CD4-positive, CD25-positive, alpha-beta regulatory T cell (primary cell): ENCODE results near the gene COX18. TPM values are rescaled to one million over a fixed set of nuclear protein-coding genes. Genes with fewer than 3 reads are reported as not detected.

Source experiments
- ATAC-seq, 2 donors: fragments of 150-1000 bp; cut with Tn5 transposase; one replicate each; pipeline ENCODE4 v1.10.0; 2021; ENCODE audit warnings: low read depth in 2 of 2, moderate number of reproducible peaks in 2 of 2, moderate library complexity in 1 of 2
- DNase-seq, 3 donors: peaks; one replicate each; pipeline versions ENCODE4 v3.0.0 to v3.0.0-alpha.2; 2012 to 2022; ENCODE audit warnings: mixed read lengths in 1 of 3
- H3K27ac ChIP-seq: one replicate; pipeline ENCODE4 v1.7.0; 2013; ENCODE audit warnings: mild to moderate bottlenecking, low read length; ENCODE audit not compliant: insufficient read depth, poor library complexity, severe bottlenecking
- H3K27me3 ChIP-seq: one replicate; pipeline ENCODE4 v1.7.0; 2013; ENCODE audit warnings: low read length; ENCODE audit not compliant: control insufficient read depth, insufficient read depth
- H3K36me3 ChIP-seq: one replicate; pipeline ENCODE4 v1.7.0; 2013; ENCODE audit warnings: mild to moderate bottlenecking, low read length, moderate library complexity; ENCODE audit not compliant: control insufficient read depth, insufficient read depth
- H3K4me1 ChIP-seq: 2 replicates; pipeline ENCODE4 v1.7.0; 2013; ENCODE audit warnings: mild to moderate bottlenecking, low read length; ENCODE audit not compliant: insufficient read depth, control insufficient read depth, poor library complexity, severe bottlenecking
- H3K4me3 ChIP-seq: one replicate; pipeline ENCODE4 v1.7.0; 2013; ENCODE audit warnings: low read depth, mild to moderate bottlenecking, low read length, moderate library complexity
- H3K9me3 ChIP-seq, 2 experiments: 1 replicate in 1 of 2; 2 replicates in 1 of 2; pipeline ENCODE4 v1.7.0; 2013; ENCODE audit warnings: low read length in 2 of 2, mild to moderate bottlenecking in 1 of 2, moderate library complexity in 1 of 2; ENCODE audit not compliant: control insufficient read depth in 2 of 2
- H3K27ac Mint-ChIP-seq, 3 donors: one replicate each; pipeline ENCODE4 v1.8.0; 2020 to 2022; ENCODE audit warnings: mild to moderate bottlenecking in 3 of 3, mixed read lengths in 3 of 3, moderate library complexity in 2 of 3
- H3K27me3 Mint-ChIP-seq: one replicate; pipeline ENCODE4 v1.8.0; 2022; ENCODE audit warnings: mild to moderate bottlenecking, mixed read lengths
- H3K36me3 Mint-ChIP-seq: one replicate; pipeline ENCODE4 v1.8.0; 2020; ENCODE audit warnings: mixed read lengths
- H3K4me1 Mint-ChIP-seq, 4 donors: one replicate each; pipeline ENCODE4 v1.8.0; 2020 to 2022; ENCODE audit warnings: mixed read lengths in 4 of 4, mild to moderate bottlenecking in 1 of 4
- H3K4me3 Mint-ChIP-seq, 4 donors: one replicate each; pipeline ENCODE4 v1.8.0; 2020 to 2022; ENCODE audit warnings: mild to moderate bottlenecking in 4 of 4, mixed read lengths in 4 of 4, moderate library complexity in 3 of 4
- H3K9me3 Mint-ChIP-seq, 7 donors: one replicate each; pipeline ENCODE4 v1.8.0; 2020 to 2022; ENCODE audit warnings: mixed read lengths in 7 of 7, mild to moderate bottlenecking in 3 of 7, moderate library complexity in 2 of 7
- polyA plus RNA-seq, 4 donors: library from polyadenylated mRNA; unstranded; fragments of 300-500 nt; fragmentation: Illumina TruSeq; gene quantifications; one replicate each; pipeline ENCODE4 v1.2.3, GENCODE V29; 2021
- total RNA-seq: library from RNA; stranded (reverse); gene quantifications from one replicate; pipeline ENCODE4 v1.2.3, GENCODE V29; 2022

COX18 gene
- total and polyA plus RNA-seq, 5 donors from 2014 or later = 4.5 to 9.2 (median 6.9) TPM

DNA sequence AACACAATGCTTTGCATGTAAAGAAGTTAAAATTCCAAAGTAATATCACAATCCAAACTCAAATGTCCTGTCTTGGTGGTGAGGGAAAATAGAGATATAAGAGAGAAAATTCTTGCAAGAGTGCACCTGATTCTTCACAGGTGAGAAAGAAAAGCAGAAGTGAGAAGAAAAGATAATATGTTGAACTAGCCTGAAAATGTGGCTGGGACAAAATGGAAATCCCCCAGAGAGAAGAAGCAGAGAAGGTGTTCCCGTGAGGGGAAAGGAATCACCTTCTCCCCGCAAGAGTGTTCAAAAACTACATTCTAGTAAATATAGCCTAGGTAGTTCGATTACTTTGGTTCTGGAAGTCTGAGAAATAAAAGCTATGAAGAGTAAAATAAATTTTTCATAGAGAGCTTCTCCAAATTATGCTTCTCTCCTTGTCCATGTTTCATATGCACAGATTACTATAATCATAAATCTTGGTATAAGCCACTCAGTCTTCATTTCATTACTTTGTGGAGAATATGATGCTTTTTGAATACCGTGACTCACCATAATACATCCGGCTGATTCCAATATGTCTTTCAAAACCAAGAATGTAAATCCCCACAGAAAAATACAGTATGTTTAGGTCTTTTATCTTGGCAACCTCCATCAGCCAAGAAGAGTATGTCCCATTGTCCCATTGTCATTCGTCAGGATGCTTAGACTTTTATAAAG is 63.1 kb downstream of the COX18 start:
- Histone ChIP-seq H3K4me3 (no peak overlapping the region), H3K27ac (no peak overlapping the region), H3K36me3 (no peaks in the 10 kb centered on the region), H3K9me3 (no peaks in the 10 kb centered on the region), H3K27me3 (no peaks in the 10 kb centered on the region), H3K4me1 (no peaks in the 10 kb centered on the region)
- no peak for ATAC-seq
- H3K4me3 Mint-ChIP-seq = no peak overlapping the region
- H3K36me3 Mint-ChIP-seq = no peaks in the 10 kb centered on the region
- no peaks in the 10 kb centered on the region for H3K4me1 Mint-ChIP-seq
- peaks cover 0 to 12% (median 3%) of the 10 kb centered on the region in 7 donors for H3K9me3 Mint-ChIP-seq
- no peak overlapping the region for H3K27ac Mint-ChIP-seq
- no peak for DNase-seq
- peaks cover 22% of the 10 kb centered on the region for H3K27me3 Mint-ChIP-seq

GRCh38 chr4:73005514-73005913 is 64.0 kb downstream of the COX18 start:
- Mint-ChIP-seq H3K36me3 (no peaks in the 10 kb centered on the region), H3K9me3 (peaks cover 0 to 12% (median 3%) of the 10 kb centered on the region in 7 donors), H3K4me3 (no peak overlapping the region), H3K4me1 (no peaks in the 10 kb centered on the region), H3K27ac (no peak overlapping the region), H3K27me3 (peaks cover 23% of the 10 kb centered on the region)
- Histone ChIP-seq H3K27ac (no peak overlapping the region), H3K27me3 (no peaks in the 10 kb centered on the region), H3K9me3 (no peaks in the 10 kb centered on the region), H3K4me3 (no peak overlapping the region), H3K4me1 (no peaks in the 10 kb centered on the region), H3K36me3 (no peaks in the 10 kb centered on the region)
- no peak for ATAC-seq
- DNase-seq = no peak

Other genes with a start within 250 kb of the COX18 start
- gene ANKRD17, start 189.1 kb upstream of the COX18 start, total RNA-seq = 63.4 TPM
- gene ANKRD17, start 189.1 kb upstream of the COX18 start, polyA plus RNA-seq = 10 to 100 TPM in 1 of 4 donors, 1 to 10 TPM in 3; 6.9 to 10.6 (median 9.7) TPM